C4-2B (cell line): ENCODE results near the gene HRH3.

ENCODE experiments used
- ZFX ChIP-seq: fragments of 450-650 bp; IDR thresholded peaks from 2 replicates; pipeline ENCODE4 v1.6.1; 2017
- TF ChIP-seq, protein P1 (sequence below): fragments of 450-650 bp; conservative IDR thresholded peaks from 2 replicates; pipeline ENCODE4 v1.5.1; 2017; ENCODE audit warnings: mild to moderate bottlenecking

DNA sequence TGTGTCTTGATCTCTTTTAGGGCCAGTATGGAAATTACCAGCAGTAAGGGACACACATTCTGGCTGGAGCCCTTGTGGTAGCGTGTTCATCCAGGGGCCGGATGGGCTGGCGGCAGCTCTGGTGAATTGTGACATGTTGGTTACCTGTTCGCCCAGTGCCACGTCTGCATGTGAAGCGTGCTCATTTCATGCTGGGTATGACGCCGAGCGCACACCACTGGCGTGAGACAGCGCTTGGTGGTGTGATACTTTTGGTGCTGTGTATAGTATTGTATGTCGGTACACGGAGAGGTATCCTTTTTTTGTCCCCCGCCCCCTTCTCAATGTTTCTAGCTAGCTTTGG, 40.9 kb downstream of the HRH3 start:
- TF ChIP-seq, protein P1, sequence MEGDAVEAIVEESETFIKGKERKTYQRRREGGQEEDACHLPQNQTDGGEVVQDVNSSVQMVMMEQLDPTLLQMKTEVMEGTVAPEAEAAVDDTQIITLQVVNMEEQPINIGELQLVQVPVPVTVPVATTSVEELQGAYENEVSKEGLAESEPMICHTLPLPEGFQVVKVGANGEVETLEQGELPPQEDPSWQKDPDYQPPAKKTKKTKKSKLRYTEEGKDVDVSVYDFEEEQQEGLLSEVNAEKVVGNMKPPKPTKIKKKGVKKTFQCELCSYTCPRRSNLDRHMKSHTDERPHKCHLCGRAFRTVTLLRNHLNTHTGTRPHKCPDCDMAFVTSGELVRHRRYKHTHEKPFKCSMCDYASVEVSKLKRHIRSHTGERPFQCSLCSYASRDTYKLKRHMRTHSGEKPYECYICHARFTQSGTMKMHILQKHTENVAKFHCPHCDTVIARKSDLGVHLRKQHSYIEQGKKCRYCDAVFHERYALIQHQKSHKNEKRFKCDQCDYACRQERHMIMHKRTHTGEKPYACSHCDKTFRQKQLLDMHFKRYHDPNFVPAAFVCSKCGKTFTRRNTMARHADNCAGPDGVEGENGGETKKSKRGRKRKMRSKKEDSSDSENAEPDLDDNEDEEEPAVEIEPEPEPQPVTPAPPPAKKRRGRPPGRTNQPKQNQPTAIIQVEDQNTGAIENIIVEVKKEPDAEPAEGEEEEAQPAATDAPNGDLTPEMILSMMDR = no peak
- no peak for TF ChIP-seq ZFX
